DND-41 (cell line): ENCODE measurements around the gene LEAP2.
A peak's percentile ranks its signal among the peaks of the same experiment; 100 is the strongest.

ENCODE experiments used
- ATAC-seq: fragments of 200-7000 bp; cut with Tn5 transposase; 3 replicates; pipeline ENCODE4 v1.9.1; 2021; ENCODE audit warnings: low read depth; ENCODE audit not compliant: insufficient read depth
- DNase-seq: peaks from one replicate; pipeline ENCODE4 v3.0.0-alpha.2; 2020
- H2AFZ ChIP-seq: 2 replicates; pipeline ENCODE4 v1.6.0; 2012; ENCODE audit warnings: low read depth, low read length
- H3K27ac ChIP-seq: 2 replicates; pipeline ENCODE4 v1.5.1; 2012; ENCODE audit warnings: low read length, inconsistent platforms
- H3K27me3 ChIP-seq: fragments of 200-600 bp; sonication (generic); 2 replicates; pipeline ENCODE4 v1.6.0; 2012; ENCODE audit warnings: low read length, mild to moderate bottlenecking, inconsistent platforms; ENCODE audit not compliant: insufficient read depth, poor library complexity
- H3K36me3 ChIP-seq: 2 replicates; pipeline ENCODE4 v1.5.1; 2012; ENCODE audit warnings: low read length, inconsistent platforms; ENCODE audit not compliant: insufficient read depth
- H3K4me1 ChIP-seq: 2 replicates; pipeline ENCODE4 v1.5.1; 2012; ENCODE audit warnings: mild to moderate bottlenecking, low read length; ENCODE audit not compliant: insufficient read depth
- H3K4me2 ChIP-seq: 2 replicates; pipeline ENCODE4 v1.6.0; 2012; ENCODE audit warnings: mild to moderate bottlenecking, moderate library complexity, low read length, inconsistent platforms; ENCODE audit not compliant: insufficient read depth
- H3K4me3 ChIP-seq, 2 experiments: fragments of 200-600 bp in 1 of 2; shearing (Covaris generic) in 1 of 2; 2 replicates each; pipeline ENCODE4 v1.5.1; 2012 to 2016; ENCODE audit warnings: inconsistent platforms in 2 of 2, low read length in 2 of 2, mild to moderate bottlenecking in 2 of 2, low read depth in 1 of 2, moderate library complexity in 1 of 2
- H3K79me2 ChIP-seq: 2 replicates; pipeline ENCODE4 v1.6.0; 2012; ENCODE audit warnings: low read length, inconsistent platforms; ENCODE audit not compliant: insufficient read depth
- H3K9ac ChIP-seq: 2 replicates; pipeline ENCODE4 v1.6.0; 2012; ENCODE audit warnings: low read depth, mild to moderate bottlenecking, inconsistent platforms, low read length, moderate library complexity
- H3K9me3 ChIP-seq: 2 replicates; pipeline ENCODE4 v1.5.1; 2012; ENCODE audit warnings: low read length, moderate library complexity, mild to moderate bottlenecking, inconsistent platforms; ENCODE audit not compliant: insufficient read depth, severe bottlenecking
- H4K20me1 ChIP-seq: 2 replicates; pipeline ENCODE4 v1.6.0; 2012; ENCODE audit warnings: low read length; ENCODE audit not compliant: insufficient read depth
- CTCF ChIP-seq: IDR thresholded peaks from 2 replicates; pipeline ENCODE4 v1.5.1; 2012; ENCODE audit warnings: borderline replicate concordance, low read length, moderate library complexity, mild to moderate bottlenecking; ENCODE audit not compliant: poor library complexity, severe bottlenecking; ENCODE audit errors: extremely low read depth
- EZH2 ChIP-seq: IDR thresholded peaks from 3 replicates; pipeline ENCODE4 v1.6.1; 2012; ENCODE audit warnings: borderline replicate concordance, low read depth, mild to moderate bottlenecking, moderate library complexity, low read length, inconsistent platforms; ENCODE audit not compliant: severe bottlenecking

The LEAP2 gene

GRCh38 chr5:132828846-132829494 is 44.5 kb upstream of the LEAP2 start:
- Histone ChIP-seq H3K4me2 (no peak overlapping the region), H3K36me3 (no peaks in the 10 kb centered on the region; the same call in 1 of the 2 replicates), H2AFZ (no peak overlapping the region), H3K27ac (no peak overlapping the region), H3K9me3 (no peaks in the 10 kb centered on the region), H4K20me1 (no peaks in the 10 kb centered on the region), H3K9ac (no peak overlapping the region), H3K4me1 (peaks cover 13% of the 10 kb centered on the region), H3K4me3 (no peak overlapping the region), H3K27me3 (peaks cover 43% of the 10 kb centered on the region), H3K79me2 (no peaks in the 10 kb centered on the region)
- no peak for TF ChIP-seq EZH2
- TF ChIP-seq CTCF, result no peak
- ATAC-seq (no peak), DNase-seq (no peak)

- Histone ChIP-seq H3K9ac (peak overlapping the region; percentile 54), H3K9me3 (no peaks in the 10 kb centered on the region), H3K79me2 (no peaks in the 10 kb centered on the region), H3K4me2 (peak overlapping the region; percentile 73), H3K4me3 (peak overlapping the region; percentile 11 to 54; a peak in 3 of 4 replicates), H3K4me1 (peaks cover 13% of the 10 kb centered on the region), H3K27me3 (peaks cover 43% of the 10 kb centered on the region), H3K27ac (no peak overlapping the region), H4K20me1 (no peaks in the 10 kb centered on the region), H3K36me3 (no peaks in the 10 kb centered on the region; the same call in 1 of the 2 replicates), H2AFZ (peak overlapping the region; percentile 68)
- DNase-seq (peak; percentile 75), ATAC-seq (peak; percentile 96)
- TF ChIP-seq EZH2 (peak; percentile 33), CTCF (peak; percentile 85)
Observed at GRCh38 chr5:132829742-132830435, 43.6 kb upstream of the LEAP2 start.

- Histone ChIP-seq H3K27me3 (peaks cover 43% of the 10 kb centered on the region), H3K4me2 (peak within 1 kb of the TSS; percentile 73), H3K9ac (peak within 1 kb of the TSS; percentile 54), H3K9me3 (no peaks in the 10 kb centered on the region), H3K4me3 (peak within 1 kb of the TSS; percentile 11 to 54; a peak in 3 of 4 replicates), H3K4me1 (peaks cover 13% of the 10 kb centered on the region), H3K27ac (no peak within 1 kb of the TSS), H3K36me3 (no peaks in the 10 kb centered on the region; the same call in 1 of the 2 replicates), H2AFZ (peak within 1 kb of the TSS; percentile 68), H3K79me2 (no peaks in the 10 kb centered on the region), H4K20me1 (no peaks in the 10 kb centered on the region)
- DNase-seq (no peak), ATAC-seq (peak; percentile 45)
- TF ChIP-seq EZH2, result no peak
- TF ChIP-seq CTCF, result no peak
Observed at GRCh38 chr5:132830436-132831094, 42.9 kb upstream of the LEAP2 start, which contains the start of gene SHROOM1. SHROOM1 (minus strand) TSS chr5:132830647; CDS start chr5:132826140, 4,507 bp downstream.
